Stomach (tissue), 4 donors: ENCODE data around the gene PRR11.
A peak's percentile ranks its signal among the peaks of the same experiment; 100 is the strongest.

Experiments used
- EP300 ChIP-seq: sonication (generic); formaldehyde crosslinking; IDR thresholded peaks from one replicate; pipeline ENCODE4 v1.6.1; 2017; ENCODE audit warnings: antibody characterized with exemption
- POLR2A ChIP-seq, 4 donors: fragments of 450-650 bp; IDR thresholded peaks; one replicate each; pipeline ENCODE4 v1.6.1; 2016; ENCODE audit warnings: antibody characterized with exemption in 4 of 4, control low read depth in 2 of 4, mild to moderate bottlenecking in 1 of 4, moderate library complexity in 1 of 4
- TF ChIP-seq, protein P1 (sequence below), 7 experiments: fragments of 450-650 bp in 4 of 7; fragments of 200-600 bp in 3 of 7; sonication (generic) in 3 of 7; IDR thresholded peaks; one replicate each; pipeline ENCODE4 v1.5.1; 2016 to 2019; ENCODE audit warnings: antibody characterized with exemption in 7 of 7, control low read depth in 2 of 7, mild to moderate bottlenecking in 1 of 7

DNA sequence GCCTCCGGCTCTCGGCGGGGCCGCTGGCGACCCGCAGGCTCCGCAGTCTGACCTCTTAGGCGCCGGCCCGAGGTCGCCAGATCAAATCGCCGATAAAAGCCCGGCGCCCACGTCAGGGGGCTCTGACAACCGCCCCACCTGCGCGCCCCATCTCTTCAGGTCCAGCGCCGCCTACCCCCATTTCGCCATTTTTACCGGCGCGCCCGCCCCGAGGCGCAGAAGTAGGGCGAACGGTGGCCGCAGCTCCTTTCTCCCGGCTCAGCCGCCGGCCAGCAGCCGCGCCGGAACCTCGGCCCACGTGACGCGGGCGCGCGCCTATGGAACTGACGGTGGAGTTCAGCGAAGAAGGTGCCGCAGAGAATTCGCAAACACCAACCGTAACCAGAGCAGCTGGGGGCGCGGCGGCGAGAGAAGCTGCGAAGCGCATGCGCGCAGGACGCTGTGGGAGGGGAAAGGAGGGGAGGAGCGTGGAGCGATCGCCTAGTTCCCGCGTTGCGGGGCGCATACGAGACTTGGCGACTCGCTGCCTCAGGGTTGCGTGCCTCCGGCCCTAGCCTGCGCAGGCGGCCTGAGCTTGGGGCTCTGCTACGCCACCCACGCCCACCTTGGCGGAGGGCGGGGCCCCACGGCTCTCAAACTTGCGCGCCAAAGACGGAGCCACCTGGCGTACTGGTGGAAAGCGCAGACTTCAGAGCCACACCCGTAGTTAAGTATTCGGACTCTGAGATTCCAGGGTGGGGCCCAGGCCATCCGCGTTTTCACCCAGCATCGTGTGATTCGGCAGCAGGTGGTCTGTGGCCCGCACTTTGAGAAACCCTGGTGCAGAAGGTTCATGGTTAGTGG is 48.9 kb upstream of the PRR11 start, which contains the start of gene TRIM37:
- TF ChIP-seq POLR2A (IDR thresholded peaks at IDR 0.05) (peak in 2 of 4 donors; percentile 16 to 49), EP300 (no peak)
- TF ChIP-seq, protein P1, sequence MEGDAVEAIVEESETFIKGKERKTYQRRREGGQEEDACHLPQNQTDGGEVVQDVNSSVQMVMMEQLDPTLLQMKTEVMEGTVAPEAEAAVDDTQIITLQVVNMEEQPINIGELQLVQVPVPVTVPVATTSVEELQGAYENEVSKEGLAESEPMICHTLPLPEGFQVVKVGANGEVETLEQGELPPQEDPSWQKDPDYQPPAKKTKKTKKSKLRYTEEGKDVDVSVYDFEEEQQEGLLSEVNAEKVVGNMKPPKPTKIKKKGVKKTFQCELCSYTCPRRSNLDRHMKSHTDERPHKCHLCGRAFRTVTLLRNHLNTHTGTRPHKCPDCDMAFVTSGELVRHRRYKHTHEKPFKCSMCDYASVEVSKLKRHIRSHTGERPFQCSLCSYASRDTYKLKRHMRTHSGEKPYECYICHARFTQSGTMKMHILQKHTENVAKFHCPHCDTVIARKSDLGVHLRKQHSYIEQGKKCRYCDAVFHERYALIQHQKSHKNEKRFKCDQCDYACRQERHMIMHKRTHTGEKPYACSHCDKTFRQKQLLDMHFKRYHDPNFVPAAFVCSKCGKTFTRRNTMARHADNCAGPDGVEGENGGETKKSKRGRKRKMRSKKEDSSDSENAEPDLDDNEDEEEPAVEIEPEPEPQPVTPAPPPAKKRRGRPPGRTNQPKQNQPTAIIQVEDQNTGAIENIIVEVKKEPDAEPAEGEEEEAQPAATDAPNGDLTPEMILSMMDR (IDR thresholded peaks at IDR 0.05), result peak in 1 of 7 experiments; percentile 15
